Glutamatergic neuron (in vitro differentiated cells): ENCODE measurements around the gene ERCC6. TPM values are rescaled to one million over a fixed set of nuclear protein-coding genes. Genes with fewer than 3 reads are reported as not detected.

Experiments used
- DNase-seq: peaks from one replicate; pipeline ENCODE4 v3.0.0; 2022
- H3K27ac Mint-ChIP-seq: one replicate; pipeline ENCODE4 v1.8.0; 2020; ENCODE audit warnings: mild to moderate bottlenecking, mixed read lengths, inconsistent platforms; ENCODE audit not compliant: unreplicated experiment
- H3K27me3 Mint-ChIP-seq: one replicate; pipeline ENCODE4 v1.8.0; 2020; ENCODE audit warnings: mild to moderate bottlenecking, moderate library complexity, mixed read lengths, inconsistent platforms; ENCODE audit not compliant: unreplicated experiment
- H3K36me3 Mint-ChIP-seq: one replicate; pipeline ENCODE4 v1.8.0; 2020; ENCODE audit warnings: mild to moderate bottlenecking, mixed read lengths, inconsistent platforms; ENCODE audit not compliant: unreplicated experiment
- H3K4me1 Mint-ChIP-seq: one replicate; pipeline ENCODE4 v1.8.0; 2020; ENCODE audit warnings: mild to moderate bottlenecking, low read depth, mixed read lengths, inconsistent platforms; ENCODE audit not compliant: unreplicated experiment
- H3K4me3 Mint-ChIP-seq: one replicate; pipeline ENCODE4 v1.8.0; 2020; ENCODE audit warnings: mild to moderate bottlenecking, mixed read lengths, inconsistent platforms; ENCODE audit not compliant: unreplicated experiment
- H3K9me3 Mint-ChIP-seq: one replicate; pipeline ENCODE4 v1.8.0; 2020; ENCODE audit warnings: mild to moderate bottlenecking, moderate library complexity, mixed read lengths, inconsistent platforms; ENCODE audit not compliant: unreplicated experiment
- CTCF ChIP-seq: fragments of 200-600 bp; sonication (generic); IDR thresholded peaks from one replicate; pipeline ENCODE4 v1.5.0; 2021; ENCODE audit not compliant: partially characterized antibody, unreplicated experiment
- total RNA-seq: library from RNA; stranded (reverse); fragmentation: NEBNext Ultra II Directional; extraction: Animal tissue kit (Norgen Biotek cat#: 25700); gene quantifications from one replicate; pipeline ENCODE4 v1.2.1, GENCODE V29; 2021; ENCODE audit not compliant: unreplicated experiment

Gene ERCC6
- total RNA-seq, 1 donor from 2014 or later: 27.5 TPM

DNA sequence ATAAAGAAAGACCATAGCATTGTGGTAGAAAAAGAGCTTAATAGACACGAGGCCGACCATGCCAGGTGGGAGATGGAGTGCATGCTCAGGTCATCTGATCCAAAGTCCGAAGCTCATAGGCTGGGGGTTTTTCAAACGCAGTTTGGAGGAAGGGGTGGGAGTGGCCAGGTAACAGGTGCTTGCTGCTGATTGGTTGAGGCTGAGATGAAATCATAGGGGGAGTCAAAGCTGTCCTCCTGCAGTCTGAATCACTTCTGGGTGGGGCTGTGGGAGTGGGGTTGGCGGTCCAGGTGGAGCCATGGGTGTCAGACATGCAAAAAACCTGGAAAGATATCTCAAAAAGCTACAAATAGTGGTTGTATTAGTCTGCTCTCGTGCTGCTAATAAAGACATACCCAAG lies 2.8 kb upstream of the ERCC6 start:
- Mint-ChIP-seq H3K27ac (no peak overlapping the region), H3K36me3 (peaks cover 4% of the 10 kb centered on the region), H3K27me3 (peaks cover 3% of the 10 kb centered on the region), H3K9me3 (peaks cover 10% of the 10 kb centered on the region), H3K4me3 (no peak overlapping the region), H3K4me1 (peaks cover 4% of the 10 kb centered on the region)
- no peak for DNase-seq
- TF ChIP-seq CTCF: no peak

GRCh38 chr10:49540056-49540797 lies 1.3 kb upstream of the ERCC6 start:
- Mint-ChIP-seq H3K4me3 (peak overlapping the region; percentile 92), H3K4me1 (peaks cover 4% of the 10 kb centered on the region), H3K27me3 (peaks cover 3% of the 10 kb centered on the region), H3K36me3 (no peaks in the 10 kb centered on the region), H3K9me3 (peaks cover 9% of the 10 kb centered on the region), H3K27ac (no peak overlapping the region)
- DNase-seq: no peak
- TF ChIP-seq CTCF: no peak

DNA sequence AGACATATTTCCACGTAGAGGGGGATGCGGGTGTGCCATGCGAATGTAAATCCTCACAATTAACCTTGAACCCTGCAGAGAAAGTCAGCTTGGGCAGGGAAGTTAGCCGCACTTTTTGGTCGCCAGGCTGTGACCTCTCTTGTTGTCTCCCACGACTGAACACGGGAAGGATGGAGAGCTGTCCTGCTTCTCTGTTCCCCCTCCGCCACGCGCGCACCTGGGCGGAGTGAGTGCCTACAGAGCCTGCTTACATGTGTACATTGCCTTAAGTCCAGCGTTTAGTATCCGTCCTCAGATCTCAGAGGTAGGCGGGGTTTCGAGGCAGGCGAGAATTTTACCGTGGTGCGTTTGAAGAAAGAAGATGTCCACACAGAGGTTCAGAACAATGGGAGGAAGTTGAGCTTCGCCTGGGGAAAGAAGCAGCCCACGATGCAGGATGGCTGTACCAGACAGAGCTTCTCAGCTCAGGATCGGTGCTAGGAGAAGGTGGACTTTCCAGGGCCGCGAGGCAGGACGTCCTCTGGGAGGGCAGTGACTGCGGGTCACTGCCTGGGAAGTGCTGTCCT lies 482 bp upstream of the ERCC6 start:
- Mint-ChIP-seq H3K4me1 (peaks cover 4% of the 10 kb centered on the region), H3K4me3 (peak overlapping the region; percentile 92), H3K36me3 (no peaks in the 10 kb centered on the region), H3K27ac (peak overlapping the region; percentile 56), H3K9me3 (peaks cover 7% of the 10 kb centered on the region), H3K27me3 (peaks cover 3% of the 10 kb centered on the region)
- peak; percentile 32 for DNase-seq
- no peak for TF ChIP-seq CTCF

GRCh38 chr10:49534670-49535381 lies 4.1 kb downstream of the ERCC6 start:
- TF ChIP-seq CTCF: no peak
- peaks cover 1% of the 10 kb centered on the region for H3K9me3 Mint-ChIP-seq
- H3K4me3 Mint-ChIP-seq: no peak overlapping the region
- no peak for DNase-seq
- H3K27me3 Mint-ChIP-seq: peaks cover 3% of the 10 kb centered on the region
- H3K27ac Mint-ChIP-seq: no peak overlapping the region
- H3K36me3 Mint-ChIP-seq: no peaks in the 10 kb centered on the region
- peaks cover 4% of the 10 kb centered on the region for H3K4me1 Mint-ChIP-seq

DNA sequence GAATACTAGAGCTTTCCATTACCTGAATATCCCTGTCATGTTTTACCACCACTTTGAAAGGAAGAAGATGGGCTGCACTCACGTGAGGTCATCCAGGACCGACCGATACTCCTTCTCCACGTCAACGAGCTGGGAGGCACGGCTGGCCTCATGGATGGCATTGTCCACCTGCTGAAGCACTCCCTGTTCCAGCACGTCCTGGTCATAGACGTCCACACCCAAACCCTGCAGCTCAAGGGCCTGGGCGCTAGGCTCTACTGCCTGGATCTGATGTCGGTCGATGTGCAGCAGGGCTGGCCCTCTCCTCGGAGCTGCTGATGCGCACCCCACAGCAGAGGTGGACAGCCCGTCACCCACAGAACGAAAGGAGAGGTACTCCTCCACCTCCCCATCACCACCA lies 6.5 kb downstream of the ERCC6 start:
- TF ChIP-seq CTCF: no peak
- H3K36me3 Mint-ChIP-seq: no peaks in the 10 kb centered on the region
- no peaks in the 10 kb centered on the region for H3K27me3 Mint-ChIP-seq
- H3K27ac Mint-ChIP-seq: no peak overlapping the region
- H3K4me1 Mint-ChIP-seq: no peaks in the 10 kb centered on the region
- peaks cover 1% of the 10 kb centered on the region for H3K9me3 Mint-ChIP-seq
- no peak for DNase-seq
- no peak overlapping the region for H3K4me3 Mint-ChIP-seq
